ENCODE results near the gene LBH.

GRCh38 chr2:30194421-30194820 lies 36.9 kb upstream of the LBH start:
- no peak for TF ChIP-seq CTCF (IDR thresholded peaks at IDR 0.05)
- TF ChIP-seq POLR2A (IDR thresholded peaks at IDR 0.05), result no peak

Data from thyroid gland (tissue), 4 donors.